RWPE1 (cell line): ENCODE results near the gene FUT9.

Source experiments
- CTCF ChIA-PET: fragments of 350-600 bp; sonication (Branson Sonifier 250); formaldehyde crosslinking; extraction: SDS; loops from one replicate; lab custom pipeline; 2021; lab: Yijun Ruan, JAX
- POLR2A ChIA-PET: fragments of 400-600 bp; formaldehyde crosslinking; extraction: SDS; loops from one replicate; lab custom pipeline; 2020; ENCODE audit warnings: antibody characterized with exemption; ENCODE audit not compliant: low non-redundant PET; lab: Yijun Ruan, JAX
- DNase-seq: peaks from one replicate; pipeline ENCODE4 v3.0.0; 2012; ENCODE audit warnings: low spot score
- H3K27ac ChIP-seq: fragments of 450-650 bp; 2 replicates; pipeline ENCODE4 v1.5.1; 2017
- CTCF ChIP-seq: fragments of 450-650 bp; conservative IDR thresholded peaks from 2 replicates; pipeline ENCODE4 v1.5.1; 2017; ENCODE audit warnings: low read depth, mild to moderate bottlenecking

Gene FUT9

GRCh38 chr6:95998133-95998532 lies 17.6 kb upstream of the FUT9 start:
- H3K27ac ChIP-seq: no peak overlapping the region
- POLR2A ChIA-PET: no interaction called here
- no peak for DNase-seq
- CTCF ChIA-PET: no interaction called here
- no peak for TF ChIP-seq CTCF

- H3K27ac ChIP-seq: no peak overlapping the region
- ChIA-PET POLR2A (no interaction called here), CTCF (interaction anchor here (0.6 kb wide), 1 partner anchor 81 kb away, joined by 6 read pairs; no protein-coding TSS in a partner anchor)
- no peak for DNase-seq
- no peak for TF ChIP-seq CTCF
These were observed 13.7 kb upstream of the FUT9 start for GRCh38 chr6:96001891-96002575.

- POLR2A ChIA-PET: no interaction called here
- TF ChIP-seq CTCF: no peak
- CTCF ChIA-PET: no interaction called here
- no peak for DNase-seq
- H3K27ac ChIP-seq: no peak overlapping the region
These were observed 13.2 kb upstream of the FUT9 start for GRCh38 chr6:96002576-96002910.

GRCh38 chr6:96002912-96003311 lies 12.9 kb upstream of the FUT9 start:
- H3K27ac ChIP-seq: no peak overlapping the region
- no peak for DNase-seq
- ChIA-PET CTCF (no interaction called here), POLR2A (no interaction called here)
- TF ChIP-seq CTCF: no peak

GRCh38 chr6:96007663-96008062 lies 8.1 kb upstream of the FUT9 start:
- CTCF ChIA-PET: interaction anchor here (0.6 to 0.7 kb wide), 2 partner anchors 9 to 14 kb away, joined by 3 to 4 read pairs; no protein-coding TSS in a partner anchor

GRCh38 chr6:96013531-96013930 lies 2.2 kb upstream of the FUT9 start:
- DNase-seq: no peak
- ChIA-PET CTCF (interaction anchor here (0.6 kb wide), 1 partner anchor 32 kb away, joined by 3 read pairs; no protein-coding TSS in a partner anchor), POLR2A (no interaction called here)
- no peak for TF ChIP-seq CTCF
- H3K27ac ChIP-seq: no peak overlapping the region

More at GRCh38 chr6:96007663-96008062, 8.1 kb upstream of the FUT9 start:
- no peak for TF ChIP-seq CTCF
- H3K27ac ChIP-seq: no peak overlapping the region
- POLR2A ChIA-PET: no interaction called here
- DNase-seq: no peak
